Right cardiac atrium (tissue), 5 donors: ENCODE data around the gene SSC5D. TPM values are rescaled to one million over a fixed set of nuclear protein-coding genes. Genes with fewer than 3 reads are reported as not detected.

ENCODE experiments used
- ATAC-seq, 2 donors: fragments of 200-7000 bp; cut with Tn5 transposase; one replicate each; pipeline versions ENCODE4 v1.8.0 to v1.9.1; 2020; ENCODE audit warnings: moderate library complexity in 2 of 2, mild to moderate bottlenecking in 1 of 2
- DNase-seq, 3 donors: peaks; one replicate each; pipeline ENCODE4 v3.0.0-alpha.2; 2020
- H3K27ac ChIP-seq: one replicate; pipeline ENCODE4 v1.5.1; 2013; ENCODE audit warnings: mild to moderate bottlenecking, low read length, control low read depth, moderate library complexity
- H3K27me3 ChIP-seq: one replicate; pipeline ENCODE4 v1.6.1; 2013; ENCODE audit not compliant: control insufficient read depth, insufficient read depth
- H3K4me1 ChIP-seq: one replicate; pipeline ENCODE4 v1.6.1; 2013; ENCODE audit warnings: low read length; ENCODE audit not compliant: control insufficient read depth, insufficient read depth
- H3K4me3 ChIP-seq: one replicate; pipeline ENCODE4 v1.5.1; 2013; ENCODE audit warnings: low read length, control low read depth
- H3K9me3 ChIP-seq: one replicate; pipeline ENCODE4 v1.6.1; 2013; ENCODE audit warnings: low read length; ENCODE audit not compliant: control insufficient read depth
- WGBS: extraction: QIAGEN DNeasy Blood & Tissue Kit; methylation state at CpG from one replicate; pipeline ENCODE4 v1.1.7; 2013; 5-methylcytosine and 5-hydroxymethylcytosine counted together
- intact Hi-C, 4 donors: fragments of 100-400 bp; cut with DNase I; formaldehyde crosslinking; loops; one replicate each; pipeline versions ENCODE4 v1.11.0 to v1.14.0; 2022 to 2023
- polyA plus RNA-seq: library from polyadenylated mRNA; stranded (reverse); fragments of 200-250 nt; gene quantifications from one replicate; pipeline ENCODE4 v1.2.3, GENCODE V29; 2013
- total RNA-seq, 4 donors: library from RNA; stranded (reverse); fragmentation: NEBNext Ultra II Directional; extraction: Animal tissue kit (Norgen Biotek cat#: 25700); gene quantifications; one replicate each; pipeline ENCODE4 v1.2.1, GENCODE V29; 2021
- donor health status: healthy with polysubstance abuse.
- donor health status: DM: no; HTN: yes; CAD: no.
- donor health status: DM: no; HTN: no; CAD: no.
- donor health status: DM: no; HTN: yes; CAD: no; lungs with severe emphysema.
- donor health status: DM: yes; HTN: yes; CAD: no.

Gene SSC5D
- total and polyA plus RNA-seq, 5 donors, result 4.4 to 10.2 (median 7.3) TPM

DNA sequence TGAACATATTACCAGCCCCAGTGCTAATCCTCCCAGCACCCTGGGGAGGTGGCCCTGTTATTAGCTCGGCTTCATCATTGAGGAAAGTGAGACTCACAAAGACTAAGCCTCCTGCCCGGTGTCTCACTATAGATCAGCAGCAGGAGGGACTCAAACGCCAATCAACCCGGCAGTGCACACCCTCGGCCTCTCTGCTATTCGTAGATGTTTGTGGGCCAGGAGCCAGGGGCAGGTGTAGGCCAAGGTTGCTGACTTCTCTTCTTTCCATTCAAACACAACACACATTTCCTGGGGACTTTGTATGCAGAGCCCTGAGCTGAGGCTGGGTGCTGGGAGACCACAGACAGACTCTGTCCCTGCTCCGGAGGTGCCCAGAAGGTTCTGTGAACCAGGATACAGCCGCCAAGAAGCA is 66.5 kb downstream of the SSC5D start:
- ATAC-seq, result no peak
- intact Hi-C loops, result no loop called here
- no peaks in the 10 kb centered on the region for H3K9me3 ChIP-seq

GRCh38 chr19:55559684-55560083 is 71.4 kb downstream of the SSC5D start:
- Histone ChIP-seq H3K27ac (no peak overlapping the region), H3K9me3 (no peaks in the 10 kb centered on the region), H3K27me3 (no peaks in the 10 kb centered on the region), H3K4me3 (no peak overlapping the region), H3K4me1 (no peaks in the 10 kb centered on the region)
- peak in 2 of 3 donors; percentile 13 to 30 for DNase-seq
- intact Hi-C loops, result no loop called here
- ATAC-seq, result no peak
- WGBS, result 77% methylated on average over 9 of the region's 9 CpGs

More for the DNA sequence above, 66.5 kb downstream of the SSC5D start:
- peak in 1 of 3 donors; percentile 3 for DNase-seq
- H3K4me1 ChIP-seq, result no peaks in the 10 kb centered on the region
- no peak overlapping the region for H3K27ac ChIP-seq
- H3K27me3 ChIP-seq, result no peaks in the 10 kb centered on the region
- no peak overlapping the region for H3K4me3 ChIP-seq
- 75% methylated on average over 8 of the region's 8 CpGs for WGBS

DNA sequence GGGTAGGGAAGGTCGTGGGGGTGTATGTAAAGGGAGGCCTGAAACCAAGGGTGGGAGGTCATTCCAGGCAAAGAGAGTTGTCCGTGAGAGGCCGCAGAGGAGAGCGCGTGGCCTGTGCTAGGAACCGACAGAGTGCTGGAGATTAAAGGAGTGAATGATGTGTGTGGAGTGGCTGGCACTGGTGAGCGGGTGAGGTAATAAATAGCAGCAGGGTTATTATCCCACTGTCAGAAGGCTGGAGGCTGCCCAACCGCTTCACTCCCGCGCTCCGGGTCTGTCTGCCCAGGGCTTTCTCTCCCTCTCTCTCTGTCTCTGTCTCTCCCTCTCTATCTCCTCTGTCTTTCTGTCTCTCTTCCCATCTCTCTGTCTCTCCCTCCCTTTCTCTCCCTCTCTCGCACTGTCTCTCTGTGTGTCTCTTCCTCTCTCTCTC is 75.0 kb downstream of the SSC5D start:
- Histone ChIP-seq H3K27me3 (no peaks in the 10 kb centered on the region), H3K4me1 (no peaks in the 10 kb centered on the region), H3K4me3 (no peak overlapping the region), H3K9me3 (no peaks in the 10 kb centered on the region), H3K27ac (peak overlapping the region; percentile 77)
- DNase-seq, result peak; percentile 59 to 83 (median 83)
- intact Hi-C loops, result no loop called here
- WGBS, result 30% methylated on average over 12 of the region's 12 CpGs
- ATAC-seq, result peak; percentile 88 to 91

DNA sequence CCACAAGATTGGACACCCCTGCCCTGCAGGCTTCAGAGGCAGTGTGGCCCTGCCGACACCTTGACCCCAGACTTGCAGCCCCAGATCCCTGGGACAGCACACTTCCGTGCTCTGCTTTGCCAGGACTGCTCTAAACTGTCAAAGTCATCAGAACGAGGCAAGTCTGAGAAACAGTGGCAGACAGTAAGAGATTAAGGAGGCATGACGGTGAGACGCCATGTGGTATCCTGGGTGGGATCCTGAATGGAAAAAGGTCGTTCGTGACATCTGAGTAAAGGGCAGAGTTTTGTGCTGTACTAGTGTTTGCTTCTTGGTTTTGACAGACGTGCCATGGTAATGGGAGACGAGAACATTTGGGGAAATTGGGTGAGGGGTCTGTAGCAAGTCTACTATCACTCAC is 78.6 kb downstream of the SSC5D start:
- Histone ChIP-seq H3K9me3 (no peaks in the 10 kb centered on the region), H3K4me3 (no peak overlapping the region), H3K4me1 (no peaks in the 10 kb centered on the region), H3K27me3 (no peaks in the 10 kb centered on the region), H3K27ac (no peak overlapping the region)
- DNase-seq, result peak in 1 of 3 donors; percentile 22
- WGBS, result 34% methylated on average over 9 of the region's 9 CpGs
- ATAC-seq, result no peak
- intact Hi-C loops, result no loop called here

- DNase-seq, result no peak
- Histone ChIP-seq H3K9me3 (no peaks in the 10 kb centered on the region), H3K4me1 (no peaks in the 10 kb centered on the region), H3K4me3 (no peak overlapping the region), H3K27ac (no peak overlapping the region), H3K27me3 (no peaks in the 10 kb centered on the region)
- intact Hi-C loops, result no loop called here
- no peak for ATAC-seq
These were observed 79.6 kb downstream of the SSC5D start for GRCh38 chr19:55567708-55568328.

Other genes starting within 250 kb of the SSC5D start
- gene PPP6R1, start 229.4 kb upstream of the SSC5D start, total RNA-seq, result 10 to 100 TPM; 39.3 to 43.5 (median 41.4) TPM
- gene PPP6R1, start 229.4 kb upstream of the SSC5D start, polyA plus RNA-seq, result 31.7 TPM
- gene HSPBP1, start 208.3 kb upstream of the SSC5D start, total RNA-seq, result 10 to 100 TPM; 27.7 to 35.1 (median 31.3) TPM
- gene HSPBP1, start 208.3 kb upstream of the SSC5D start, polyA plus RNA-seq, result 48.0 TPM
- 10 to 100 TPM; 17.2 to 20.5 (median 19.5) TPM for gene BRSK1, start 204.4 kb upstream of the SSC5D start, total RNA-seq
- 11.9 TPM for gene BRSK1, start 204.4 kb upstream of the SSC5D start, polyA plus RNA-seq
- 1 to 10 TPM; 2.0 to 2.4 (median 2.2) TPM for gene TMEM150B, start 163.1 kb upstream of the SSC5D start, total RNA-seq
- gene TMEM150B, start 163.1 kb upstream of the SSC5D start, polyA plus RNA-seq, result 0.68 TPM
- 1 to 10 TPM; 6.7 to 9.8 (median 8.4) TPM for gene KMT5C, start 148.6 kb upstream of the SSC5D start, total RNA-seq
- gene KMT5C, start 148.6 kb upstream of the SSC5D start, polyA plus RNA-seq, result 6.3 TPM
- gene COX6B2, start 133.7 kb upstream of the SSC5D start, total RNA-seq, result not detected
- not detected for gene COX6B2, start 133.7 kb upstream of the SSC5D start, polyA plus RNA-seq
- not detected for gene GARIN5B, start 125.2 kb upstream of the SSC5D start, total RNA-seq
- not detected for gene GARIN5B, start 125.2 kb upstream of the SSC5D start, polyA plus RNA-seq
- not detected for gene IL11, start 118.0 kb upstream of the SSC5D start, total RNA-seq
- gene IL11, start 118.0 kb upstream of the SSC5D start, polyA plus RNA-seq, result not detected
- gene TMEM190, start 111.6 kb upstream of the SSC5D start, total RNA-seq, result not detected
- not detected for gene TMEM190, start 111.6 kb upstream of the SSC5D start, polyA plus RNA-seq
- gene TMEM238, start 104.1 kb upstream of the SSC5D start, total RNA-seq, result 1 to 10 TPM in 1 of 4 donors, under 1 TPM in 3; 0.47 to 1.2 (median 0.56) TPM
- 0.14 TPM for gene TMEM238, start 104.1 kb upstream of the SSC5D start, polyA plus RNA-seq
- 1,000 to 10,000 TPM in 1 of 4 donors, 100 to 1,000 TPM in 3; 656 to 1,015 (median 735) TPM for gene RPL28, start 102.5 kb upstream of the SSC5D start, total RNA-seq
- gene RPL28, start 102.5 kb upstream of the SSC5D start, polyA plus RNA-seq, result 806 TPM
- 10 to 100 TPM; 21.0 to 32.7 (median 27.8) TPM for gene UBE2S, start 80.6 kb upstream of the SSC5D start, total RNA-seq
- gene UBE2S, start 80.6 kb upstream of the SSC5D start, polyA plus RNA-seq, result 12.2 TPM
- gene SHISA7, start 45.1 kb upstream of the SSC5D start, total RNA-seq, result not detected
- 0.05 TPM for gene SHISA7, start 45.1 kb upstream of the SSC5D start, polyA plus RNA-seq
- 10 to 100 TPM; 49.6 to 73.9 (median 62.0) TPM for gene ISOC2, start 26.8 kb upstream of the SSC5D start, total RNA-seq
- 111 TPM for gene ISOC2, start 26.8 kb upstream of the SSC5D start, polyA plus RNA-seq
- not detected for gene C19orf85, start 23.7 kb upstream of the SSC5D start, total RNA-seq
- gene C19orf85, start 23.7 kb upstream of the SSC5D start, polyA plus RNA-seq, result not detected
- 1 to 10 TPM; 5.6 to 8.1 (median 6.7) TPM for gene ZNF628, start 11.8 kb upstream of the SSC5D start, total RNA-seq
- gene ZNF628, start 11.8 kb upstream of the SSC5D start, polyA plus RNA-seq, result 7.7 TPM
- 10 to 100 TPM; 13.6 to 20.8 (median 15.0) TPM for gene NAT14, start 3.2 kb upstream of the SSC5D start, total RNA-seq
- gene NAT14, start 3.2 kb upstream of the SSC5D start, polyA plus RNA-seq, result 15.8 TPM
- 100 to 1,000 TPM; 205 to 239 (median 209) TPM for gene SBK2, start 48.7 kb downstream of the SSC5D start, total RNA-seq
- gene SBK2, start 48.7 kb downstream of the SSC5D start, polyA plus RNA-seq, result 228 TPM
- gene SBK3, start 57.1 kb downstream of the SSC5D start, total RNA-seq, result 100 to 1,000 TPM in 2 of 4 donors, 10 to 100 TPM in 2; 80.3 to 211 (median 109) TPM
- 103 TPM for gene SBK3, start 57.1 kb downstream of the SSC5D start, polyA plus RNA-seq
- gene ZNF579, start 92.4 kb downstream of the SSC5D start, total RNA-seq, result 10 to 100 TPM; 12.4 to 15.5 (median 14.2) TPM
- gene ZNF579, start 92.4 kb downstream of the SSC5D start, polyA plus RNA-seq, result 10.2 TPM
- 10 to 100 TPM; 17.5 to 20.0 (median 18.4) TPM for gene FIZ1, start 111.1 kb downstream of the SSC5D start, total RNA-seq
- gene FIZ1, start 111.1 kb downstream of the SSC5D start, polyA plus RNA-seq, result 16.3 TPM
- gene ZNF524, start 111.9 kb downstream of the SSC5D start, total RNA-seq, result 10 to 100 TPM; 11.4 to 18.5 (median 17.5) TPM
- gene ZNF524, start 111.9 kb downstream of the SSC5D start, polyA plus RNA-seq, result 27.1 TPM
- gene ZNF865, start 117.2 kb downstream of the SSC5D start, total RNA-seq, result 10 to 100 TPM; 19.4 to 20.8 (median 20.2) TPM
- gene ZNF865, start 117.2 kb downstream of the SSC5D start, polyA plus RNA-seq, result 17.2 TPM
- gene ZNF784, start 136.1 kb downstream of the SSC5D start, total RNA-seq, result 10 to 100 TPM; 11.5 to 16.3 (median 13.3) TPM
- gene ZNF784, start 136.1 kb downstream of the SSC5D start, polyA plus RNA-seq, result 13.0 TPM
- gene ZNF580, start 152.6 kb downstream of the SSC5D start, total RNA-seq, result 10 to 100 TPM; 23.7 to 32.0 (median 28.9) TPM
- 18.7 TPM for gene ZNF580, start 152.6 kb downstream of the SSC5D start, polyA plus RNA-seq
- 10 to 100 TPM in 1 of 4 donors, 1 to 10 TPM in 3; 7.7 to 12.5 (median 9.3) TPM for gene ZNF581, start 155.2 kb downstream of the SSC5D start, total RNA-seq
- 6.3 TPM for gene ZNF581, start 155.2 kb downstream of the SSC5D start, polyA plus RNA-seq
- gene CCDC106, start 159.8 kb downstream of the SSC5D start, total RNA-seq, result 10 to 100 TPM; 23.6 to 26.6 (median 24.3) TPM
- gene CCDC106, start 159.8 kb downstream of the SSC5D start, polyA plus RNA-seq, result 30.4 TPM
- 100 to 1,000 TPM in 1 of 4 donors, 10 to 100 TPM in 3; 87.5 to 101 (median 90.4) TPM for gene U2AF2, start 166.6 kb downstream of the SSC5D start, total RNA-seq
- gene U2AF2, start 166.6 kb downstream of the SSC5D start, polyA plus RNA-seq, result 76.0 TPM
- gene EPN1, start 186.8 kb downstream of the SSC5D start, total RNA-seq, result 100 to 1,000 TPM; 175 to 232 (median 208) TPM
- 187 TPM for gene EPN1, start 186.8 kb downstream of the SSC5D start, polyA plus RNA-seq
- gene NLRP9, start 250.0 kb downstream of the SSC5D start, total RNA-seq, result not detected
- gene NLRP9, start 250.0 kb downstream of the SSC5D start, polyA plus RNA-seq, result not detected